Upper lobe of right lung (tissue), 1 donor: ENCODE data around the gene NDC1. TPM values are rescaled to one million over a fixed set of nuclear protein-coding genes. Genes with fewer than 3 reads are reported as not detected.

Experiments used
- ATAC-seq: fragments of 200-7000 bp; cut with Tn5 transposase; one replicate; pipeline ENCODE4 v1.9.1; 2020; ENCODE audit warnings: mild to moderate bottlenecking, moderate library complexity
- DNase-seq: peaks from one replicate; pipeline ENCODE4 v3.0.0-alpha.2; 2020
- H3K27ac ChIP-seq: fragments of 200-600 bp; one replicate; pipeline ENCODE4 v1.8.0; 2022
- H3K27me3 ChIP-seq: fragments of 200-600 bp; one replicate; pipeline ENCODE4 v1.8.0; 2022; ENCODE audit warnings: mild to moderate bottlenecking
- H3K36me3 ChIP-seq: fragments of 200-600 bp; one replicate; pipeline ENCODE4 v1.8.0; 2022
- H3K4me1 ChIP-seq: fragments of 200-600 bp; one replicate; pipeline ENCODE4 v1.8.0; 2022
- H3K4me3 ChIP-seq: fragments of 200-600 bp; one replicate; pipeline ENCODE4 v1.8.0; 2022; ENCODE audit warnings: mild to moderate bottlenecking
- H3K9me3 ChIP-seq: fragments of 200-600 bp; one replicate; pipeline ENCODE4 v1.8.0; 2022
- CTCF ChIP-seq: fragments of 200-600 bp; IDR thresholded peaks from one replicate; pipeline ENCODE4 v1.8.0; 2022; ENCODE audit warnings: antibody characterized with exemption
- intact Hi-C: fragments of 100-400 bp; cut with DNase I; formaldehyde crosslinking; loops from one replicate; pipeline ENCODE4 v1.11.0; 2022
- total RNA-seq: library from RNA; stranded (reverse); fragmentation: NEBNext Ultra II Directional; extraction: Animal tissue kit (Norgen Biotek cat#: 25700); gene quantifications from one replicate; pipeline ENCODE4 v1.2.1, GENCODE V29; 2021
- donor health status: DM: no; HTN: yes; CAD: no; lungs with severe emphysema.

NDC1 gene
- total RNA-seq, 1 donor from 2014 or later = 7.7 TPM

- intact Hi-C loops = no loop called here
- H3K27ac ChIP-seq = no peak overlapping the region
- no peaks in the 10 kb centered on the region for H3K9me3 ChIP-seq
- H3K4me3 ChIP-seq = no peak overlapping the region
- H3K36me3 ChIP-seq = no peaks in the 10 kb centered on the region
- DNase-seq (no peak), ATAC-seq (no peak)
- H3K27me3 ChIP-seq = peaks cover 22% of the 10 kb centered on the region
- peaks cover 9% of the 10 kb centered on the region for H3K4me1 ChIP-seq
- TF ChIP-seq CTCF = no peak
Measured at GRCh38 chr1:53733447-53733931, 104.6 kb downstream of the NDC1 start.

- no peak for DNase-seq
- Histone ChIP-seq H3K36me3 (no peaks in the 10 kb centered on the region), H3K27ac (no peak overlapping the region), H3K27me3 (peaks cover 16% of the 10 kb centered on the region), H3K9me3 (no peaks in the 10 kb centered on the region), H3K4me1 (peaks cover 4% of the 10 kb centered on the region), H3K4me3 (no peak overlapping the region)
- intact Hi-C loops = no loop called here
- no peak for TF ChIP-seq CTCF
- ATAC-seq = no peak
Measured at GRCh38 chr1:53732912-53733317, 105.2 kb downstream of the NDC1 start.

GRCh38 chr1:53732409-53732808 lies 105.7 kb downstream of the NDC1 start:
- ATAC-seq (no peak), DNase-seq (no peak)
- Histone ChIP-seq H3K27me3 (peaks cover 11% of the 10 kb centered on the region), H3K27ac (no peak overlapping the region), H3K4me3 (no peak overlapping the region), H3K9me3 (no peaks in the 10 kb centered on the region), H3K36me3 (no peaks in the 10 kb centered on the region), H3K4me1 (no peaks in the 10 kb centered on the region)
- TF ChIP-seq CTCF = no peak
- intact Hi-C loops = no loop called here

DNA sequence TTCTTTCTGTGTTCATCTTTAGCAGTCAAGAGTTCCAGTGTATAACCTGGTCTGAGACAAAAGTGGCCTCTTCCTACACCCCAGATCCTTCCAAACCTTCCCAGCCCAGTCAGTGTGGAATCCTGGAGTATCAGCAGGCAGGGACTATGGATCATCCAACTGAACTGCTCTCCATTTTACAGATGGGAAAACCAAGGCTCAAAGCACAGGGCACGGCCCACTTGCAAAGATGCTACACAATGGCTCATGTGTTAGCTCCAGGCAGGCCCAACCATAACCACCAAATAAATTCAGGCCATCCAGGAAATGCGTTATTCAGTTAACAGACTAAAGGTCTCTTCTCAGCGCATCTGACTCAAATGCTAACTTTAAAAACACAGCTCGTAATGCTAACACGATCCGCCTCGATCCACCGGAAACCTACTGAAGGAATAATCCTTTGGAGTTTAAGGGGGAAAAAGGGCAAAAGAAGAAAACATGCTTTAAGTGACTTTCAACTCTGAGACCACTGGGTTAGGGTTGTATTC lies 106.3 kb downstream of the NDC1 start:
- Histone ChIP-seq H3K27me3 (peaks cover 6% of the 10 kb centered on the region), H3K9me3 (no peaks in the 10 kb centered on the region), H3K36me3 (no peaks in the 10 kb centered on the region), H3K4me1 (no peaks in the 10 kb centered on the region), H3K4me3 (no peak overlapping the region), H3K27ac (no peak overlapping the region)
- TF ChIP-seq CTCF = no peak
- no peak for ATAC-seq
- intact Hi-C loops = no loop called here
- no peak for DNase-seq

GRCh38 chr1:53731043-53731600 lies 107.0 kb downstream of the NDC1 start:
- no peaks in the 10 kb centered on the region for H3K9me3 ChIP-seq
- peaks cover under 1% of the 10 kb centered on the region for H3K27me3 ChIP-seq
- H3K4me1 ChIP-seq = no peaks in the 10 kb centered on the region
- H3K27ac ChIP-seq = no peak overlapping the region
- TF ChIP-seq CTCF = no peak
- DNase-seq (no peak), ATAC-seq (no peak)
- no peaks in the 10 kb centered on the region for H3K36me3 ChIP-seq
- no peak overlapping the region for H3K4me3 ChIP-seq
- intact Hi-C loops = no loop called here
